ENCODE results near the gene LIG1.
"Not testable (repeated sequence)": the region's sequence is repeated elsewhere in the genome, so short reads cannot be mapped to it uniquely, and the experiment has no call there.

DNA sequence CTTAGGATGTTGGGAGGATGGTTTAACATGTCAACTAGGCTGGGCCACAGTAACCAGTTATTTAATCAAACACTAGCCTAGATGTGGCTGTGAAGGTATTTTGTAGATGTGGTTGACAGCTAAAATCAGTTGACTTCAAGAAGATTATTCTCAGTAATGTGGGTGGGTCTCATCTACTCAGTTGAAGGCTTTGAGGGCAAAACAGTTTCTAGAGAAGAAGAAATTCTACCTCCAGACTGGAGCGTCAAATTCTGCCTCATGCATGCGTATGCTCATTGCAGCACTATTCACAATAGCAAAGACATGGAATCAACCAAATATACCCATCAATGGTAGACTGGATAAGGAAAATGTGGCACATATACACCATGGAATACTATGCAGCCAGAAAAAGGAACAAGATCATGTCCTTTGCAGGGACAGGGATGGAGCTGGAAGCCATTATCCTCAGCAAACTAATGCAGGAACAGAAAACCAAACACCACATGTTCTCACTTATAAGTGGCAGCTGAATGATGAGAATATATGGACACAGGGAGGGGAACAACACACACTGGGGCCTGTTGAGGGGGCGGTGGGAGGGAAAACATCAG, 99.9 kb downstream of the LIG1 start:
- not testable (repeated sequence) for TF ChIP-seq POLR2AphosphoS5 (IDR thresholded peaks at IDR 0.05; ENCODE audit: low read depth); EZH2 (IDR thresholded peaks at IDR 0.05; ENCODE audit: low read depth, unreplicated experiment); CREB1 (CRISPR knock-in tag; IDR thresholded peaks at IDR 0.05; ENCODE audit: low read depth); ZNF331 (CRISPR knock-in tag; IDR thresholded peaks at IDR 0.05; ENCODE audit: low read depth)
- TF ChIP-seq, protein P1, sequence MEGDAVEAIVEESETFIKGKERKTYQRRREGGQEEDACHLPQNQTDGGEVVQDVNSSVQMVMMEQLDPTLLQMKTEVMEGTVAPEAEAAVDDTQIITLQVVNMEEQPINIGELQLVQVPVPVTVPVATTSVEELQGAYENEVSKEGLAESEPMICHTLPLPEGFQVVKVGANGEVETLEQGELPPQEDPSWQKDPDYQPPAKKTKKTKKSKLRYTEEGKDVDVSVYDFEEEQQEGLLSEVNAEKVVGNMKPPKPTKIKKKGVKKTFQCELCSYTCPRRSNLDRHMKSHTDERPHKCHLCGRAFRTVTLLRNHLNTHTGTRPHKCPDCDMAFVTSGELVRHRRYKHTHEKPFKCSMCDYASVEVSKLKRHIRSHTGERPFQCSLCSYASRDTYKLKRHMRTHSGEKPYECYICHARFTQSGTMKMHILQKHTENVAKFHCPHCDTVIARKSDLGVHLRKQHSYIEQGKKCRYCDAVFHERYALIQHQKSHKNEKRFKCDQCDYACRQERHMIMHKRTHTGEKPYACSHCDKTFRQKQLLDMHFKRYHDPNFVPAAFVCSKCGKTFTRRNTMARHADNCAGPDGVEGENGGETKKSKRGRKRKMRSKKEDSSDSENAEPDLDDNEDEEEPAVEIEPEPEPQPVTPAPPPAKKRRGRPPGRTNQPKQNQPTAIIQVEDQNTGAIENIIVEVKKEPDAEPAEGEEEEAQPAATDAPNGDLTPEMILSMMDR (conservative IDR thresholded peaks at IDR 0.05; ENCODE audit: low read depth in 2 of 2) = not testable (repeated sequence)
- TF ChIP-seq, protein P2, sequence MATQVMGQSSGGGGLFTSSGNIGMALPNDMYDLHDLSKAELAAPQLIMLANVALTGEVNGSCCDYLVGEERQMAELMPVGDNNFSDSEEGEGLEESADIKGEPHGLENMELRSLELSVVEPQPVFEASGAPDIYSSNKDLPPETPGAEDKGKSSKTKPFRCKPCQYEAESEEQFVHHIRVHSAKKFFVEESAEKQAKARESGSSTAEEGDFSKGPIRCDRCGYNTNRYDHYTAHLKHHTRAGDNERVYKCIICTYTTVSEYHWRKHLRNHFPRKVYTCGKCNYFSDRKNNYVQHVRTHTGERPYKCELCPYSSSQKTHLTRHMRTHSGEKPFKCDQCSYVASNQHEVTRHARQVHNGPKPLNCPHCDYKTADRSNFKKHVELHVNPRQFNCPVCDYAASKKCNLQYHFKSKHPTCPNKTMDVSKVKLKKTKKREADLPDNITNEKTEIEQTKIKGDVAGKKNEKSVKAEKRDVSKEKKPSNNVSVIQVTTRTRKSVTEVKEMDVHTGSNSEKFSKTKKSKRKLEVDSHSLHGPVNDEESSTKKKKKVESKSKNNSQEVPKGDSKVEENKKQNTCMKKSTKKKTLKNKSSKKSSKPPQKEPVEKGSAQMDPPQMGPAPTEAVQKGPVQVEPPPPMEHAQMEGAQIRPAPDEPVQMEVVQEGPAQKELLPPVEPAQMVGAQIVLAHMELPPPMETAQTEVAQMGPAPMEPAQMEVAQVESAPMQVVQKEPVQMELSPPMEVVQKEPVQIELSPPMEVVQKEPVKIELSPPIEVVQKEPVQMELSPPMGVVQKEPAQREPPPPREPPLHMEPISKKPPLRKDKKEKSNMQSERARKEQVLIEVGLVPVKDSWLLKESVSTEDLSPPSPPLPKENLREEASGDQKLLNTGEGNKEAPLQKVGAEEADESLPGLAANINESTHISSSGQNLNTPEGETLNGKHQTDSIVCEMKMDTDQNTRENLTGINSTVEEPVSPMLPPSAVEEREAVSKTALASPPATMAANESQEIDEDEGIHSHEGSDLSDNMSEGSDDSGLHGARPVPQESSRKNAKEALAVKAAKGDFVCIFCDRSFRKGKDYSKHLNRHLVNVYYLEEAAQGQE (IDR thresholded peaks at IDR 0.05; ENCODE audit: unreplicated experiment) = not testable (repeated sequence)
